ENCODE results near the gene NUMBL.

GRCh38 chr19:40639638-40639982 is 50.8 kb downstream of the NUMBL start:
- no peak for TF ChIP-seq CTCF (IDR thresholded peaks at IDR 0.05)
- TF ChIP-seq POLR2A (IDR thresholded peaks at IDR 0.05), result no peak
